Activated CD8-positive, alpha-beta memory T cell treated with anti-CD3 and anti-CD28 coated beads for 24 hours (primary cell): ENCODE measurements around the gene TFRC.

Experiments
- DNase-seq: peaks from one replicate; pipeline ENCODE4 v3.0.0-alpha.2; 2020

The TFRC gene

DNA sequence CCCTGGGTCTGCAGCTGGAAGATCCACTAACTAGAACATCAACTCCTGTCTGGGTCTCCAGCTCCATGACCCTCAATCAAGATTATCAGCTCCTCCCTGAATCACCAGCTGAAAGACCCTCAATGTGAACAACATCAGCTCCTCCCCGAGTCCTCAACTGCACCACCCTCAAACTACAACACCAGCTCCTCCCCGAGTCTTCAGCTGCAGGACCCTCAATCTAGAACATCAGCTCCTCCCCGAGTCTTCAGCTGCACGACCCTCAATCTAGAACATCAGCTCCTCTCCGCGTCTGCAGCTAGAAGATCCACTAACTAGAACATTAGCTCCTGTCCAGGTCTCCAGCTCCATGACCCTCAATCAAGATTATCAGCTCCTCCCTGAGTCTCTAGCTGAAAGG lies 79.2 kb downstream of the TFRC start:
- DNase-seq: peak; percentile 40

DNA sequence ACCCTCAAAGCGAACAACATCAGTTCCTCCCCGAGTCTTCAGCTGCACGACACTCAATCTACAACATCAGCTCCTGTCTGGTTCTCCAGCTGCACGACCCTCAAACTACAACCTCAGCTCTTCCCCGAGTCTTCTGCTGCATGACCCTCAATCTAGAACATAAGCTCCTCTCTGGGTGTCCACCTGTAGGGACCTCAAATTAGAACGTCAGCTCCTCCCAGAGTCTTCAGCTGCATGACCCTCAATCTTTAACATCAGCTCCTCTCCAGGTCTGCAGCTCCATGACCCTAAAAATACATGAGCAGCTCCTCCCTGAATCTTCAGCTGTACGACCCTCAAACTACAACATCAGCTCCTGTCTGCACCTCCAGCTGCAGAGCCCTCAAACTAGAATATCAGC lies 80.7 kb downstream of the TFRC start:
- peak; percentile 35 for DNase-seq

DNA sequence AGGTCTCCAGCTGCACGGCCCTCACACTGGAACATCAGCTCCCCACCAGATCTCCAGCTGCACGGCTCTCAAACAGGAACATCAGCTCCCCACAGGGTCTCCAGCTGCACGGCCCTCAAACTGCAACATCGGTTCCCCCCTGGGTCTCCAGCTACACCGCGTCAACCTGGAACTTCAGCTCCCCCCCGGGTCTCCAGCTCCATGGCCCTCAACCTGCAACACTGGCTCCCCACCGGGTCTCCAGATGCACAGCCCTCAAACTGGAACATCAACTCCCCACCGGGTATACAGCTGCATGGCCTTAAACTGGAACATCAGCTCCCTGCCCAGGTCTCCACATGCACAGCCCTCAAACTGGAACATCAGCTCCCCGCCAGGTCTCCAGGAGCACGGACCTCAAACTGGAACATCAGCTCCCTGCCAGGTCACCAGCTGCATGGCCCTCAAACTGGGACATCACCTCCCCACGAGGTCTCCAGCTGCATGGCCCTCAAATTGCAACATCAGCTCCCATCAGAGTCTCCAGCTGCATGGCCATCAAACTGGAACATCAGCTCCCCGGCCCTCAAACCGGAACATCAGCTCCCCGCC lies 81.4 kb downstream of the TFRC start:
- peak; percentile 37 for DNase-seq

DNA sequence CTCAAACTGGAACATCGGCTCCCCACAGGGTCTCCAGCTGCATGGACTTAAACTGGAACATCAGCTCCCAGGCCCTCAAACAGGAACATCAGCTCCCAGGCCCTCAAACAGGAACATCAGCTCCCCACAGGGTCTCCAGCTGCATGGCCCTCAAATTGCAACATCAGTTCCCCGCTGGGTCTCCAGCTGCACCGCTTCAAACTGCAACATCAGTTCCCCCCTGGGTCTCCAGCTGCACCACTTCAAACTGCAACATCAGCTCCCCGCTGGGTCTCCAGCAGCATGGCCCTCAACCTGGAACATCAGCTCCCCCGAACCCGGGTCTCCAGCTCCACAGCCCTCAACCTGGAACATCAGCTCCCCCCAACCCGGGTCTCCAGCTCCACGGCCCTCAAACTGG lies 82.0 kb downstream of the TFRC start:
- DNase-seq: peak; percentile 28
